ENCODE measurements around the gene MYO1B.

DNA sequence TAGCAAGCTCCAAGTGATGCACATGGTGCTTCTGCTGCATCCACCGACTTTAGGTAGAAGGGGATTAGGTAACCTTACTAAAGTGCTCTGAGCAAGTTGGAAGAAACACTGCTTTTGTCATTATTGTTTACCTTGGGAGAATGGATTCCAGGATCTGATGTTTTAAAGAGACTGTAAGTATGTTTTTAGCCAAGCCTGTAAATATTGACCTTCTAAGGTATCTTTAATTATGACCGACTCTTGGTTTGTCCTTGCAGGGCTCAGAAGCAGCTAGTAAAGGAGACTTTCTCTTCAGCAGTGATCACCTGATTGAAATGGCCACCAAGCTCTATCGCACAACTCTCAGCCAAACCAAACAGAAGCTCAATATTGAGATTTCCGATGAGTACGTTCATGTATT, 170.7 kb downstream of the MYO1B start:
- TF ChIP-seq, protein P1, sequence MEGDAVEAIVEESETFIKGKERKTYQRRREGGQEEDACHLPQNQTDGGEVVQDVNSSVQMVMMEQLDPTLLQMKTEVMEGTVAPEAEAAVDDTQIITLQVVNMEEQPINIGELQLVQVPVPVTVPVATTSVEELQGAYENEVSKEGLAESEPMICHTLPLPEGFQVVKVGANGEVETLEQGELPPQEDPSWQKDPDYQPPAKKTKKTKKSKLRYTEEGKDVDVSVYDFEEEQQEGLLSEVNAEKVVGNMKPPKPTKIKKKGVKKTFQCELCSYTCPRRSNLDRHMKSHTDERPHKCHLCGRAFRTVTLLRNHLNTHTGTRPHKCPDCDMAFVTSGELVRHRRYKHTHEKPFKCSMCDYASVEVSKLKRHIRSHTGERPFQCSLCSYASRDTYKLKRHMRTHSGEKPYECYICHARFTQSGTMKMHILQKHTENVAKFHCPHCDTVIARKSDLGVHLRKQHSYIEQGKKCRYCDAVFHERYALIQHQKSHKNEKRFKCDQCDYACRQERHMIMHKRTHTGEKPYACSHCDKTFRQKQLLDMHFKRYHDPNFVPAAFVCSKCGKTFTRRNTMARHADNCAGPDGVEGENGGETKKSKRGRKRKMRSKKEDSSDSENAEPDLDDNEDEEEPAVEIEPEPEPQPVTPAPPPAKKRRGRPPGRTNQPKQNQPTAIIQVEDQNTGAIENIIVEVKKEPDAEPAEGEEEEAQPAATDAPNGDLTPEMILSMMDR (IDR thresholded peaks at IDR 0.05; ENCODE audit: low read depth, low read length): no peak
- no peak for TF ChIP-seq EZH2phosphoT487 (IDR thresholded peaks at IDR 0.05; ENCODE audit: low read depth)

All from OCI-LY3 (cell line).